ENCODE results near the gene PRKCE. TPM values are rescaled to one million over a fixed set of nuclear protein-coding genes. Genes with fewer than 3 reads are reported as not detected.

The PRKCE gene
- total and polyA plus RNA-seq, 4 donors = 2.5 to 38.6 (median 5.8) TPM

GRCh38 chr2:46207591-46207990, 556.1 kb downstream of the PRKCE start:
- DNase-seq (ENCODE audit: low spot score) = no peak
- H3K4me1 ChIP-seq (ENCODE audit: control insufficient read depth in 4 of 4, insufficient read depth in 4 of 4, low read length in 3 of 4) = no peaks in the 10 kb centered on the region
- no peak overlapping the region for H3K4me3 ChIP-seq (ENCODE audit: low read depth in 1 of 3, low read length in 3 of 3)
- no peak overlapping the region for H3K9ac ChIP-seq (ENCODE audit: low read depth in 1 of 2, low read length in 2 of 2)
- TF ChIP-seq FOXA2 (IDR thresholded peaks at IDR 0.05) = no peak
- no peak for TF ChIP-seq ATF3 (IDR thresholded peaks at IDR 0.05)
- no peak for TF ChIP-seq ZBTB33 (IDR thresholded peaks at IDR 0.05)
- TF ChIP-seq RXRA (IDR thresholded peaks at IDR 0.05) = no peak
- no peak for TF ChIP-seq MAX (IDR thresholded peaks at IDR 0.05)
- no peak for TF ChIP-seq NR2F2 (IDR thresholded peaks at IDR 0.05)
- TF ChIP-seq YY1 (IDR thresholded peaks at IDR 0.05) = no peak
- TF ChIP-seq RAD21 (IDR thresholded peaks at IDR 0.05) = no peak
- TF ChIP-seq TAF1 (conservative IDR thresholded peaks at IDR 0.05) = no peak
- no peak for TF ChIP-seq REST (IDR thresholded peaks at IDR 0.05)
- TF ChIP-seq FOXA1 (IDR thresholded peaks at IDR 0.05) = no peak
- no peak for TF ChIP-seq JUND (IDR thresholded peaks at IDR 0.05)
- TF ChIP-seq HNF4G (IDR thresholded peaks at IDR 0.05) = no peak
- H3K9me3 ChIP-seq (ENCODE audit: control insufficient read depth in 4 of 4, low read length in 3 of 4) = peaks cover 0 to 8% (median 2%) of the 10 kb centered on the region in 4 donors
- H3K27ac ChIP-seq (ENCODE audit: low read depth in 1 of 2, low read length in 2 of 2) = no peak overlapping the region
- WGBS = 91% methylated on average over 4 of the region's 4 CpGs
- no peaks in the 10 kb centered on the region for H3K36me3 ChIP-seq (ENCODE audit: control insufficient read depth in 4 of 4, insufficient read depth in 3 of 4, low read depth in 1 of 4, low read length in 3 of 4)
- no peaks in the 10 kb centered on the region for H3K27me3 ChIP-seq (ENCODE audit: control insufficient read depth in 4 of 4, insufficient read depth in 4 of 4, low read length in 3 of 4)

- no peaks in the 10 kb centered on the region for H3K27me3 ChIP-seq (ENCODE audit: control insufficient read depth in 4 of 4, insufficient read depth in 4 of 4, low read length in 3 of 4)
- no peak for DNase-seq (ENCODE audit: low spot score)
Observed at GRCh38 chr2:46208766-46209165, 557.3 kb downstream of the PRKCE start.

GRCh38 chr2:46210063-46210462, 558.6 kb downstream of the PRKCE start:
- Histone ChIP-seq H3K4me3 (ENCODE audit: low read depth in 1 of 3, low read length in 3 of 3) (no peak overlapping the region), H3K27ac (ENCODE audit: low read depth in 1 of 2, low read length in 2 of 2) (no peak overlapping the region), H3K4me1 (ENCODE audit: control insufficient read depth in 4 of 4, insufficient read depth in 4 of 4, low read length in 3 of 4) (no peaks in the 10 kb centered on the region), H3K9me3 (ENCODE audit: control insufficient read depth in 4 of 4, low read length in 3 of 4) (peaks cover 0 to 8% (median 2%) of the 10 kb centered on the region in 4 donors), H3K9ac (ENCODE audit: low read depth in 1 of 2, low read length in 2 of 2) (no peak overlapping the region), H3K36me3 (ENCODE audit: control insufficient read depth in 4 of 4, insufficient read depth in 3 of 4, low read depth in 1 of 4, low read length in 3 of 4) (no peaks in the 10 kb centered on the region), H3K27me3 (ENCODE audit: control insufficient read depth in 4 of 4, insufficient read depth in 4 of 4, low read length in 3 of 4) (no peaks in the 10 kb centered on the region)
- 85% methylated on average over 1 of the region's 1 CpG for WGBS
- DNase-seq (ENCODE audit: low spot score) = no peak
- no peak for TF ChIP-seq REST (IDR thresholded peaks at IDR 0.05)
- TF ChIP-seq RAD21 (IDR thresholded peaks at IDR 0.05) = no peak
- no peak for TF ChIP-seq ATF3 (IDR thresholded peaks at IDR 0.05)
- TF ChIP-seq YY1 (IDR thresholded peaks at IDR 0.05) = no peak
- no peak for TF ChIP-seq ZBTB33 (IDR thresholded peaks at IDR 0.05)
- TF ChIP-seq SP1 (IDR thresholded peaks at IDR 0.05) = no peak
- no peak for TF ChIP-seq FOXA2 (IDR thresholded peaks at IDR 0.05)
- TF ChIP-seq RXRA (IDR thresholded peaks at IDR 0.05) = no peak
- no peak for TF ChIP-seq MAX (IDR thresholded peaks at IDR 0.05)
- TF ChIP-seq JUND (IDR thresholded peaks at IDR 0.05) = no peak

More at GRCh38 chr2:46208766-46209165, 557.3 kb downstream of the PRKCE start:
- H3K9ac ChIP-seq (ENCODE audit: low read depth in 1 of 2, low read length in 2 of 2) = no peak overlapping the region
- peaks cover 0 to 8% (median 2%) of the 10 kb centered on the region in 4 donors for H3K9me3 ChIP-seq (ENCODE audit: control insufficient read depth in 4 of 4, low read length in 3 of 4)
- H3K4me3 ChIP-seq (ENCODE audit: low read depth in 1 of 3, low read length in 3 of 3) = no peak overlapping the region
- H3K36me3 ChIP-seq (ENCODE audit: control insufficient read depth in 4 of 4, insufficient read depth in 3 of 4, low read depth in 1 of 4, low read length in 3 of 4) = no peaks in the 10 kb centered on the region
- 90% methylated on average over 1 of the region's 1 CpG for WGBS
- H3K4me1 ChIP-seq (ENCODE audit: control insufficient read depth in 4 of 4, insufficient read depth in 4 of 4, low read length in 3 of 4) = no peaks in the 10 kb centered on the region
- no peak for TF ChIP-seq EGR1 (IDR thresholded peaks at IDR 0.05; ENCODE audit: low read depth in 2 of 2)
- TF ChIP-seq SP1 (IDR thresholded peaks at IDR 0.05) = no peak
- no peak for TF ChIP-seq RXRA (IDR thresholded peaks at IDR 0.05)
- no peak for TF ChIP-seq FOXA1 (IDR thresholded peaks at IDR 0.05)
- H3K27ac ChIP-seq (ENCODE audit: low read depth in 1 of 2, low read length in 2 of 2) = no peak overlapping the region

All from liver (tissue), 9 donors.